CD14-positive monocyte (primary cell): ENCODE measurements around the gene SYNE2. TPM values are rescaled to one million over a fixed set of nuclear protein-coding genes. Genes with fewer than 3 reads are reported as not detected.
A peak's percentile ranks its signal among the peaks of the same experiment; 100 is the strongest.

Experiments
- DNase-seq, 3 donors: peaks; one replicate each; pipeline ENCODE4 v3.0.0-alpha.2; 2011 to 2022
- H2AFZ ChIP-seq: 2 replicates; pipeline ENCODE4 v1.6.0; 2012; ENCODE audit warnings: mild to moderate bottlenecking, low read depth, low read length, inconsistent platforms; ENCODE audit not compliant: insufficient read depth, poor library complexity, severe bottlenecking
- H3K27ac ChIP-seq, 2 donors: 1 replicate in 1 of 2; 2 replicates in 1 of 2; pipeline ENCODE4 v1.5.1; 2012 to 2013; ENCODE audit warnings: low read length in 2 of 2, control low read depth in 1 of 2, inconsistent platforms in 1 of 2, low read depth in 1 of 2, mild to moderate bottlenecking in 1 of 2
- H3K27me3 ChIP-seq, 2 donors: one replicate each; pipeline versions ENCODE4 v1.6.0 to v1.6.1; 2011 to 2013; ENCODE audit warnings: low read length in 2 of 2; ENCODE audit not compliant: control insufficient read depth in 2 of 2, insufficient read depth in 2 of 2
- H3K36me3 ChIP-seq, 2 donors: replicated peaks in 1 of 2; 1 replicate in 1 of 2; 2 replicates in 1 of 2; pipeline versions ENCODE4 v1.5.1 to v1.6.1; 2012 to 2013; ENCODE audit warnings: low read length in 2 of 2, control low read depth in 1 of 2, inconsistent platforms in 1 of 2, mild to moderate bottlenecking in 1 of 2; ENCODE audit not compliant: insufficient read depth in 2 of 2, control insufficient read depth in 1 of 2
- H3K4me1 ChIP-seq, 2 donors: 1 replicate in 1 of 2; 2 replicates in 1 of 2; pipeline versions ENCODE4 v1.5.1 to v1.6.1; 2012 to 2013; ENCODE audit warnings: low read length in 2 of 2, control low read depth in 1 of 2, inconsistent platforms in 1 of 2, mild to moderate bottlenecking in 1 of 2, moderate library complexity in 1 of 2; ENCODE audit not compliant: insufficient read depth in 2 of 2, control insufficient read depth in 1 of 2
- H3K4me2 ChIP-seq: replicated peaks from 2 replicates; pipeline ENCODE3; 2012; ENCODE audit warnings: low read length, moderate library complexity, mild to moderate bottlenecking; ENCODE audit not compliant: poor library complexity, severe bottlenecking; ENCODE audit errors: extremely low read depth
- H3K4me3 ChIP-seq, 3 experiments: fragments of 200-600 bp in 1 of 3; sonication (generic) in 1 of 3; replicated peaks in 1 of 3; 1 replicate in 2 of 3; 2 replicates in 1 of 3; pipeline ENCODE4 v1.5.1; 2011 to 2013; ENCODE audit warnings: low read length in 3 of 3, mild to moderate bottlenecking in 3 of 3, control low read depth in 2 of 3, low read depth in 2 of 3, inconsistent platforms in 1 of 3, moderate library complexity in 1 of 3
- H3K79me2 ChIP-seq: 2 replicates; pipeline ENCODE4 v1.6.0; 2012; ENCODE audit warnings: mild to moderate bottlenecking, control low read depth, inconsistent platforms, low read length, moderate library complexity; ENCODE audit not compliant: insufficient read depth
- H3K9ac ChIP-seq: 2 replicates; pipeline ENCODE4 v1.6.0; 2017; ENCODE audit warnings: low read length, mild to moderate bottlenecking; ENCODE audit not compliant: insufficient read depth, poor library complexity, severe bottlenecking
- H3K9me3 ChIP-seq, 2 donors: replicated peaks in 1 of 2; 1 replicate in 1 of 2; 2 replicates in 1 of 2; pipeline versions ENCODE4 v1.5.1 to v1.6.1; 2012 to 2013; ENCODE audit warnings: low read length in 2 of 2, control low read depth in 1 of 2; ENCODE audit not compliant: control insufficient read depth in 1 of 2, insufficient read depth in 1 of 2
- H4K20me1 ChIP-seq: 2 replicates; pipeline ENCODE4 v1.6.0; 2012; ENCODE audit warnings: mild to moderate bottlenecking, low read length, control low read depth, moderate library complexity; ENCODE audit not compliant: insufficient read depth
- H3K27ac Mint-ChIP-seq, 7 donors: one replicate each; pipeline ENCODE4 v1.8.0; 2020; ENCODE audit warnings: mild to moderate bottlenecking in 7 of 7, mixed read lengths in 7 of 7, moderate library complexity in 6 of 7, inconsistent platforms in 2 of 7
- H3K27me3 Mint-ChIP-seq, 3 donors: one replicate each; pipeline ENCODE4 v1.8.0; 2021 to 2022; ENCODE audit warnings: low read depth in 3 of 3, mild to moderate bottlenecking in 3 of 3, mixed read lengths in 3 of 3, moderate library complexity in 3 of 3, inconsistent platforms in 1 of 3
- H3K36me3 Mint-ChIP-seq, 2 donors: one replicate each; pipeline ENCODE4 v1.8.0; 2020; ENCODE audit warnings: mixed read lengths in 2 of 2, inconsistent platforms in 1 of 2, mild to moderate bottlenecking in 1 of 2
- H3K4me1 Mint-ChIP-seq: one replicate; pipeline ENCODE4 v1.8.0; 2020; ENCODE audit warnings: mild to moderate bottlenecking, mixed read lengths
- H3K4me3 Mint-ChIP-seq, 2 donors: one replicate each; pipeline ENCODE4 v1.8.0; 2020; ENCODE audit warnings: mild to moderate bottlenecking in 2 of 2, mixed read lengths in 2 of 2, moderate library complexity in 1 of 2
- H3K9me3 Mint-ChIP-seq, 7 donors: one replicate each; pipeline ENCODE4 v1.8.0; 2020 to 2022; ENCODE audit warnings: mixed read lengths in 7 of 7, mild to moderate bottlenecking in 6 of 7, moderate library complexity in 6 of 7, inconsistent platforms in 2 of 7
- WGBS: methylation state at CpG from one replicate; pipeline ENCODE4 v1.1.5; 2013; ENCODE audit warnings: missing lambda C conversion rate; ENCODE audit not compliant: insufficient coverage; 5-methylcytosine and 5-hydroxymethylcytosine counted together
- intact Hi-C, 2 donors: fragments of 100-400 bp; cut with micrococcal nuclease; formaldehyde crosslinking; loops; one replicate each; pipeline versions ENCODE4 v1.15.0 to v1.15.1; 2023
- polyA plus RNA-seq, 3 donors: library from polyadenylated mRNA; depleted of rRNA in 1 of 3; unstranded in 2 of 3; stranded (reverse) in 1 of 3; fragments of 300-500 nt in 2 of 3; fragments of >200 nt in 1 of 3; fragmentation: Illumina TruSeq in 2 of 3; gene quantifications; 1 replicate in 2 of 3; 2 replicates in 1 of 3; pipeline ENCODE4 v1.2.3, GENCODE V29; 2012 to 2021
- TF ChIP-seq, protein P1 (sequence below): fragments of 200-600 bp; IDR thresholded peaks from one replicate; pipeline ENCODE4 v1.8.0; 2022; ENCODE audit warnings: antibody characterized with exemption, mild to moderate bottlenecking

SYNE2 gene
- polyA plus RNA-seq, 3 donors: 0.06 to 0.46 (median 0.44) TPM

DNA sequence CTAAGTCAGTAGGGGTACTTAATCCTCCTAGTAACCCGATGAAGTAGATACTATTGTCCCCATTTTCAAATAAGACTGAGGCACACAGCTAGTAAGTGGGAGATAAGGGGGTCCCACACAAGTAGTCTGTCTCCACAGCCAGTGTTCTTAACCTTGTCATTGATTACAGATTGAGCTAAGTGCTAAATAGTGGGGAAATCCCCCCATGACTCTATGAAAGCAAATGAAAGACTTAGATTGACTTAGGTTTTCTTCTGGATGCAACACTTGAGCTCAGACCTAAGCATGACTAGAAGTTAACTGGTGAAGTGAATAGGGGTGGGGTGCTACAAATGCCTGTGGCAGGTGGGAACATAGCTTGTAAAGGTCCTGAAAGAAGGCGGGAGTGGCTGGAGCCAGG, 73.8 kb downstream of the SYNE2 start:
- 92% methylated on average over 1 of the region's 2 CpGs for WGBS
- Mint-ChIP-seq H3K4me1 (no peaks in the 10 kb centered on the region), H3K9me3 (peaks cover 9 to 33% (median 26%) of the 10 kb centered on the region in 7 donors), H3K36me3 (no peaks in the 10 kb centered on the region), H3K27me3 (peaks cover 6 to 18% (median 7%) of the 10 kb centered on the region in 3 donors), H3K27ac (no peak overlapping the region), H3K4me3 (no peak overlapping the region)
- intact Hi-C loops: no loop called here
- Histone ChIP-seq H3K9me3 (peaks cover 4 to 16% of the 10 kb centered on the region in 2 donors), H2AFZ (no peak overlapping the region), H3K36me3 (no peaks in the 10 kb centered on the region), H3K79me2 (no peaks in the 10 kb centered on the region), H3K4me1 (no peaks in the 10 kb centered on the region), H3K27me3 (no peaks in the 10 kb centered on the region), H3K4me2 (no peak overlapping the region), H3K9ac (no peak overlapping the region), H3K27ac (no peak overlapping the region), H3K4me3 (no peak overlapping the region), H4K20me1 (no peaks in the 10 kb centered on the region)
- no peak for DNase-seq
- TF ChIP-seq, protein P1, sequence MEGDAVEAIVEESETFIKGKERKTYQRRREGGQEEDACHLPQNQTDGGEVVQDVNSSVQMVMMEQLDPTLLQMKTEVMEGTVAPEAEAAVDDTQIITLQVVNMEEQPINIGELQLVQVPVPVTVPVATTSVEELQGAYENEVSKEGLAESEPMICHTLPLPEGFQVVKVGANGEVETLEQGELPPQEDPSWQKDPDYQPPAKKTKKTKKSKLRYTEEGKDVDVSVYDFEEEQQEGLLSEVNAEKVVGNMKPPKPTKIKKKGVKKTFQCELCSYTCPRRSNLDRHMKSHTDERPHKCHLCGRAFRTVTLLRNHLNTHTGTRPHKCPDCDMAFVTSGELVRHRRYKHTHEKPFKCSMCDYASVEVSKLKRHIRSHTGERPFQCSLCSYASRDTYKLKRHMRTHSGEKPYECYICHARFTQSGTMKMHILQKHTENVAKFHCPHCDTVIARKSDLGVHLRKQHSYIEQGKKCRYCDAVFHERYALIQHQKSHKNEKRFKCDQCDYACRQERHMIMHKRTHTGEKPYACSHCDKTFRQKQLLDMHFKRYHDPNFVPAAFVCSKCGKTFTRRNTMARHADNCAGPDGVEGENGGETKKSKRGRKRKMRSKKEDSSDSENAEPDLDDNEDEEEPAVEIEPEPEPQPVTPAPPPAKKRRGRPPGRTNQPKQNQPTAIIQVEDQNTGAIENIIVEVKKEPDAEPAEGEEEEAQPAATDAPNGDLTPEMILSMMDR: no peak

DNA sequence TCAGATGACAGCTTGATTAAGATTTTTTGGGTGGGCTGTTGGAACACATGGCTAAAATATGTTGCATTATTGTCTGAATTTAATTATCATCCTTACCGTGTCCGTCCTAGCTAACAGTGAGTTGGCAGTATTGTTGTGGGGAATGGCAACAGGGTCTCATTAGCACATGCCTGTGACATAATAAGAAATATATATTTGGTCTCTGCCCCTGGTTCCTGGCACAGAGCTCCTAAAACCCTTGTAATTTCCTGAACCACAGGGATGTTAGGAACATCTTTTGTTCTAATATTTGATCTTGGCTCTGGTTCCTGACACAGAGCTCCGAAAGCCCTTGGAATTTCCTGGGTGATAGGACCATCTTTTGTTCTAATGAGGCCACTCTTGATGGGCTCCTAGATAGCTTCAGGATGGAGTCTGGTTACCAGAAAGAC, 76.0 kb downstream of the SYNE2 start:
- H3K4me1 ChIP-seq: no peaks in the 10 kb centered on the region
- peak overlapping the region in 1 of 2 donors; percentile 39 for H3K4me3 Mint-ChIP-seq
- no peak overlapping the region for H3K9ac ChIP-seq
- H3K27me3 ChIP-seq: peaks cover 0 to 2% of the 10 kb centered on the region in 2 donors
- 67% methylated on average over 1 of the region's 3 CpGs for WGBS
- H3K36me3 Mint-ChIP-seq: no peaks in the 10 kb centered on the region
- no peak overlapping the region for H3K27ac Mint-ChIP-seq
- H3K9me3 ChIP-seq: peaks cover 4 to 11% of the 10 kb centered on the region in 2 donors
- no peaks in the 10 kb centered on the region for H4K20me1 ChIP-seq
- no peak overlapping the region for H3K27ac ChIP-seq
- H3K4me2 ChIP-seq: no peak overlapping the region
- H3K36me3 ChIP-seq: no peaks in the 10 kb centered on the region
- no peak overlapping the region for H3K4me3 ChIP-seq
- intact Hi-C loops: no loop called here
- H3K4me1 Mint-ChIP-seq: no peaks in the 10 kb centered on the region
- TF ChIP-seq, protein P1: no peak
- H3K79me2 ChIP-seq: no peaks in the 10 kb centered on the region
- H3K27me3 Mint-ChIP-seq: peaks cover 9 to 24% (median 10%) of the 10 kb centered on the region in 3 donors
- no peak for DNase-seq
- H2AFZ ChIP-seq: no peak overlapping the region
- H3K9me3 Mint-ChIP-seq: peaks cover 9 to 29% (median 23%) of the 10 kb centered on the region in 7 donors
